H54 (cell line): Measurements from ENCODE around the gene KLC1.

ENCODE experiments used
- DNase-seq: peaks from one replicate; pipeline ENCODE4 v3.0.0; 2011; ENCODE audit warnings: low spot score, mixed read lengths; ENCODE audit not compliant: insufficient read length
- FAIRE-seq: peaks from 3 replicates; lab custom pipeline; 2011; peaks lifted over from hg19 to GRCh38; lab: Jason Lieb, UNC
- POLR2A ChIP-seq: IDR thresholded peaks from 2 replicates; pipeline ENCODE4 v1.6.1; 2011; ENCODE audit warnings: low read depth, mild to moderate bottlenecking, low read length

Gene KLC1

DNA sequence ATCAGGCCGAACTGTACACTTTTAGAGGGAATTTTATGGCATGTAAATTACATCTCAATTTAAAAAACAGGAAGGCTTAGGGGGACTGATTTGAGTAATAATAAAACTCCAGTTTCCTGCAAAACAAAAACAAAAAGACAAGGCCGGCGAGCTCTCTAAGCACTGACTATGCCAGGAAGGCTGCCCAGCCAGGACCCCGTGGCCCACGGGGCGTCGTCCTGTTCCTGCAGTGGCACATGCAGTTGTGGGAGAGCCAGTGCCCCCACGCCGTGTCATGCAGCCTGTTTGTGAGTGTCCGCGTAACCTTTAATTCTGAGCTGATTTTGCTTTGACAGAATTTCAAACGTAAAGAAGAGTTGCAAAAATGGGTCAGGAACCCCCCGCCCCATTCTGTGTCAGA lies 75.7 kb downstream of the KLC1 start:
- FAIRE-seq (no peak), DNase-seq (no peak)
- TF ChIP-seq POLR2A, result no peak

DNA sequence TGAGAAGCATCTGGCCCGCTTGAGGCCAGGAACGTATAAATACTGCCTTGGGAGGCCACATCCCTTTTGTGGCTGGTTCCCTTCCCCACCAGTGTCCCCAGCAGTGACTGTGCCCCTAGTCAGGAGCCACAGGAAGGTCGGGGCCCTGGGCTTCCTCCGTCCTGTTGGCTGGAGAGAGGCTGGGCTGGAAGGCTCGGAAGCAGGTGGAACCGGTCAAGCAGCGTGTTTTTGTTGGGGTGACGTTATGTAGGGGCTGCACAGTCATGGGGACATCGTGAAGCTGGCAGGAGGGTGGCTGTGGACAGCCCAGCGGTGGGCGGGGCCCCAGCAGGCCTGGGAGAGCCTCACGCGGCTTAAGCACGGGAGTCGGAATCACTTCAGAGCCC lies 76.1 kb downstream of the KLC1 start:
- DNase-seq (no peak), FAIRE-seq (no peak)
- TF ChIP-seq POLR2A, result no peak

DNA sequence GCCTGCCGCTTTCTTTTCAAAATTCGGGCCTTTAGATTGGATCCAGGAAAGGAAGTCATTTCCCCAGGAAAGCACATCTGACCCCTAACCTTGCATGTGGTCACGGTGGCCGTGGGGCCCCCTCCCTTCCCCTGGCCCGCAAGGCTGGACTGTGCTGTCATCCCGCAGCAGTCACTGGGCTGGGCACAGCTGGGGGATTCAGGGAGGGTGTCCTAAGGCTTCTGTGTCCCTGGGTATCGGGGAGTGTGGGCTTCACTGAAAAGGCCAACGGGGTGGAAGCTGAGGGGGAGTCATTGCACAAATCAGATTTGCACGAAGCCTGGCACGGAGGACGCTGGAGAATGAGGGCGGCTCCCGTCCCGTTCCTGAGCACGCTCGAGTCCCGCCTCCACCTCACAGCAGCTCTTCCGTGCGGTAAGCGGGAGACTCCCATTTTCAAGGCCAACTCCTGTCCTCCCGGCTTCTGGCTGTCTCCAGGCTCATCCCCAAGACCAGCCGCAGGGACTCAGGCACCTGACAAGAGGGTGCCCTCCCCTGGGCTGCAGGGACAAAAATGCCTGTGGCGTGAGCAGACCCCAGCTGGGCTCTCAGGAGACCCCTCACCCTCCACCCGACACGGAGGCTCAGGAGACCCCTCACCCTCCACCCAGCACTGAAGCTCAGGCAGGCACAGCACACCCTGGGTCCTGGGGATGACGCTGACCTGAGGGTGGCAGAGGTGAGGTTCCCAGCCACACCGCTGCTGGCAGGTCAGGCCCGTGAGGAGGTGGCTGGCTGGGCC lies 76.7 kb downstream of the KLC1 start:
- no peak for DNase-seq
- no peak for TF ChIP-seq POLR2A
- no peak for FAIRE-seq

DNA sequence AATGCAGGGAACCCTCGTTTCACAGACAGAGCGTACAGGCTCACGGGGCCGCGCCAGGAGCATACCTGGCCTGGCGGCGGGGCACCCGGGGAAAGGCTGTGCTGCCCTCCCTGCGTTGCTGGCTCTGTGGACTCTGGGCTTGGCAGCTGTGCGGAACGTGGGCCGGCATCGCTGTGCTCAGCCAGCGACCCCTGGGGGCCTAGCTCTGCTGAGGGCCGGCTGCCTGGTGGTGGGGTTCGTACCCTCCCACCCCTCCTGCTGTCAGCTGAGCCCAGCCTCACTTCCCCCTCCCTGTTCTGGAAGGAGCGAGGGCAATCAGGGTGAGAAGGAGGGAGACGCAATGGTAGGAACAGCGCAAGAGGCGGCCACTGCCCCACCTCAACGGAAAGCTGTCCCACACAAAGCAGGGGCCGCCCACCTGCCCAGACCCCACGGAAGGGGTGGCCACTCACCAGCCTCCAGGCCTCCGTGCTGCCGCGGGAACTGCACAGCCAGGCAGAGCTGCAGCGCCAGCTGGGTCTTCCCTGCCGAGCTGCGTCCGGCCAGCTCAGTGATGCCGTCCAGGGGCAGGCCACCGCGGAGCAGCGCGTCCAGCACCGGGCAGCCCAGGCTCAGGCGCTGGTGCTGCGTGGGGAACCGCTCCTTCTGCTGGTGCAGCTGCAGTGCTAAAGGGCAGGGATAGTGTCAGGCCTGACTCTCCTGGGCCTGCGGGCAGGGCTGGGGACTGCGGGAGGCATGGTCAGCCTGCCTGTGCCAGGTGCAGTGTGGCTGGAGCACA lies 77.7 kb downstream of the KLC1 start:
- DNase-seq, result no peak
- no peak for TF ChIP-seq POLR2A
- FAIRE-seq, result no peak

DNA sequence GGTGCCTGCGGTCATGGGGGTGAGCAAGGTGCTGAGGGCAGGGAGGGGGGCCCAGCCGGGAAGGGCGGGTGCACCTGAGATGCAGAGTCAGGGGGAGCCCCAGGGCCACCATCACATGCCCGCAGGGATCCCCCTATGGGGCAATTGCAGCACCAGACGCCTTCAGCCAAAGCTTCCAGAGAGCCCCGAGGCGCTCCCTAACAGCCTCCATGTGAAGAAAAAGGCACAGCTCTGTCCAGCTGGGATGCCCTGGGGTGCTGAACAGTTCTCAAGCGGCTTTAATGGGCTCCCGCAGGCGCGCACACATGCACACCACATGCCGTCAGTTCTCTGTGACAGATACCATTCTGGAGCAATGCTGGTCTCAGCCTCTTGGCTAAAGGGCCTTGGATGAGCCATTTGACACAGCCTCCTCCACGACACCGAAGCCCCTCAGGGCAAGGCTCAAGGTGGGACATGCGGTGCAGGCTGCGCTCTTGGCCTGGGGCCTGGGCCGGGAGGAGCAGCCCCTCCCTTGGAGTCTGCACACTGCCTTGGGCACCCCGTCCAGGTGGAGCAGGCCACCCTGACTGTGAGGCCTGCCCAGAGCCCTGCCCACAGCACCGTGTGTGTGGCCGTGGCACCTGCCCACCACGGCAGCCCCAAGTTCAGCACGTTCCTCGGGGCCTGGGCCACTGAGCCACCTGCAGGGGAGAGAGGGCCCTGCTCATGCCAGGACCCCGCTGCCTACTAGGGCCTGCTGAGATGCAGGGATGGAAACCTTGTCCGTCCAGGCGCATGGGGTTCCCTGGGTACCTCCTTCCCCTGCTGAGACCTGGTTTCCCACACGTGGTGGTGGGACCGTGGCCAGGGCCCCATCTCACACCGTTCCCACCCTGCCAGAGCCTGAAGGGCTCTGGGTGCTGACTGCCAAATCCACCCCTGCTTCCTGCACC lies 78.6 kb downstream of the KLC1 start:
- no peak for TF ChIP-seq POLR2A
- FAIRE-seq (no peak), DNase-seq (no peak)

DNA sequence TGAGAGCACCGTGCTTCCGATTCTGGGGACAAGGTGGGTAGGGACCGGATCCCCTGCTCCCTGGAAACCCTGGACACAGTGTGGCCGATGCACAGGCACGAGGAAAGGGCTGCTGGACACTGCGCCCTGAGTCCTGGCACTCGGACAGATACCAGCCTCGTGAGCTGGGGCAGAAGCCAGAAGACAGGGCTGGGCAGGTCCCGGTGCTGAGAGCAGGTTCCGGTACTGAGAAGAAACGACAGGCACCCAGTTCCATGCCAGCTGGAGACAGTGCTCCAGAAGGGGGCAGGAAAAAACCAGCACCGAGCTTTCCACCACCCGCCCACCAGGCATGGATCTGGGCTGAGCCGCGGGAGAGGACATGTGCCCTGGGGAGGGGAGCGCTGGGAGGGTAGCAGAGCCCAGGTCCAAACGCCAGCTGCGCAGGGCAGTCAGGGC lies 79.8 kb downstream of the KLC1 start:
- no peak for DNase-seq
- no peak for FAIRE-seq
- TF ChIP-seq POLR2A, result no peak

DNA sequence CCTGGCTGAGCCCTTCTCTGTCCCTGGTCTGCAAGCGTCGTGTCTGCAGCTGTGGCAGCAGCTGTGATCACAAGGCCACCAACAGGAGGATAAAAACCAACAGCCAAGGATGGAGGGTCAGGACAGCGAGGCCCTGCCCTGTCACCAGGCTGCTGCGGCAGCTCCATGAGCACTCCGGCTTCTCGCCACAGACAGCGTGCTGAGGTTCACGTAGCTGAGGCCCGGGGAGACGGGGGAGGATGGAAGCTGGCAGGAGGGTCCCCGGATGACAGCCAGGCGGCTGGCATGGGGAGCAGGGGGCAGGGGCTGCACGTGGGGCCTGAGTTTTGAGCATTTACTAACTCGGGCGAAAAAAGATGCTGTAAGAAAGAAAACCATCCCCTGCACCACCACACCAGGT lies 80.8 kb downstream of the KLC1 start:
- no peak for TF ChIP-seq POLR2A
- no peak for DNase-seq
- FAIRE-seq, result no peak

DNA sequence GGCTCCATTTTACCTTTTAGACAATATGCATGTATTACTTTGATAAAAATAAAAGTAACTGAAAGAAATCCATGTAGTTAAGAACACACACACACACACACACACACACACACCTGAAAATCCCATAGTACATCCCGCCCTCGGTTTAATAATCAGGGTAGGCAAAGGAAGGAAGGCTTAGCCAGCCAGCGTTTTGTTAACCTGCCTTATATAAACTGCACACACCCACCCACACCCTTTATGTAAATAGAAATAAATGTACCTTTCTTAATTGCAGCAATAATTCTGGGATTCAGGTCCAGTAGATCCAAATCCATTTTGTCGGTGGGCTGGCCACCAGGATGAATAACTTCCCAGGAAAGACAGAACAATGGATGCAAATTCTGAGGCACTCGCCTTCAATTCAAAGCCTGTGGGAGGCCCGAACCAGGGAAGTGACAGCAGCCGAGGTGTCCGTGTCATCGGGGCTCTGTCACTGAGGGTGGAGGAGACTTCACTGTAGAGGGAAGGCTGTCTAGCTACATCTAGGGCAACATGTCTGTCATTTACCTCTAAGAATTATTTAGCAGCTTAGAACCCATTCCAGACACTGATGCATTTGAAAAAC lies 81.9 kb downstream of the KLC1 start:
- FAIRE-seq (no peak), DNase-seq (no peak)
- TF ChIP-seq POLR2A, result no peak

DNA sequence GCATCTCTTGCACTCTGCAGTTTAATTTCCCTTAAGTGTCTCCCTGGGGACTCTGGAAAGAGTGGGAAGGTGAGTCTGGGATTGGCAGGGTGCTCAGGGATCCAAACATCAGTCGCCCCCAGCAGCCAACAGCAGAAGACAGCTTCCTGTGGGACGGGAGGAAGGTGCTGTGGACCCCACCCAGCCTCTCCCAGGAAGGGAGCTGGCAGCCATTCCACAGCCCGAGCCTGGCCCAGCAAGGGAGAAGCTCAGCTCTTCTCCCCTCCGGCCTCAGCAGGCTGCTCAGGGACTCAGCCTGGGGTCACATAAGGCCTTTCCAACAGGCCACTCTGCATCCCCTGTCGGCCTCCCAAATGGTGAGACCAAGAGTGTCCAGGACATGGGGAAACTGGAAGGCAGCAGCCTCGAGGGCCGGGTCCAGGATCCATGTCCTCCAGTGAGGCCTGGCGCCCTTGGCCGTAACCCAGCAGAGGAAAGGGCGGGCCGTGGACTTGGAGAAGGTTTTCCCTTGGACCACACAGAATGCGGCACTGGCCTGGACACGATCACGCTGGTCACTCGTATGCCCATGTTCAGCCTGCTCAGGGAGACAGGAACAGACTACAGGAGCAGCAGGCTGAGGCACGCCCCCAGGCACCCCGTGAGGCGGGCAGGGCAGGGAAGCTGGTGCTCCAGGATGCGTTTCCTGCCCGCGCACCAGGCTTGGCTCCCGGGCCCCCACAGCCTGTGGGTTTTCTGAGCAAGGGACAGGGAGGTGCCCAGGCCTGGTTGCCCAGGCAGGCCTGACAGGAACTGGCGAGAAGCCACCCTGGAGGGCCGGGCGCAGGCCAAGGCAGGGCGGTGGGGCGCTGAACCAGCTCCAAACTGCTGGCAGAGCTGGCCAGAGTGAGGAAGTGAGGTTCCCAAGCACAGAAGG lies 82.8 kb downstream of the KLC1 start:
- TF ChIP-seq POLR2A, result no peak
- DNase-seq (no peak), FAIRE-seq (no peak)

DNA sequence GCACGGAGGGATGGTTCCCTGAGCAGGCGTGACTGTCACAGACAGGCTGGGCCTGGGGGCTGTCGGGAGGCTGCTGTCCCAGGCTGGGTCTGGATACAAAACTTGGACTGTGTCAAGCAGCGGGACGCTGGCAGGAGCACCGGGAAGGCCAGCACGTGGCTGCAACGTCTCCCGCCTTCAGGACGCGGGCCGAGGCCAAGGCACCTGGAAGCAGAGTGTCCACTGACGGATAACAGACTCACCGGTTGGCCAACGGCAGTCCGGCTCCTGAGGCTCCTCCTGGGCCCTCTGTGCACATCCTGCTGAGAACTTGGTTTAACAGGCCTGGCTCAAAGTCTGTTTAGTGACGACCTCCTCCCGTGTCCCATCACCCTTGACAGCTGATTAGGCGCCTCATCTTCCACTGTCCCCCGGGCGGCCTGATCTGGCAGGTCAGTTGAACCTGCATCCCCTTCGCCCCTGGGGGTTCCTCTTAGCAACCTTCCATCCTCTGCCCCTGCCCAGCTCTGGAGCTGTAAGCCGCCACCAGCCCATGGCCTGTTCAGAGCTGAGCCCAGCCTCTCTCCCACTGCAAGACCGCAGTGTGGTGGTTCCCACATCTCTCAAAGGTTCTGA lies 83.7 kb downstream of the KLC1 start:
- DNase-seq (no peak), FAIRE-seq (no peak)
- TF ChIP-seq POLR2A, result no peak

DNA sequence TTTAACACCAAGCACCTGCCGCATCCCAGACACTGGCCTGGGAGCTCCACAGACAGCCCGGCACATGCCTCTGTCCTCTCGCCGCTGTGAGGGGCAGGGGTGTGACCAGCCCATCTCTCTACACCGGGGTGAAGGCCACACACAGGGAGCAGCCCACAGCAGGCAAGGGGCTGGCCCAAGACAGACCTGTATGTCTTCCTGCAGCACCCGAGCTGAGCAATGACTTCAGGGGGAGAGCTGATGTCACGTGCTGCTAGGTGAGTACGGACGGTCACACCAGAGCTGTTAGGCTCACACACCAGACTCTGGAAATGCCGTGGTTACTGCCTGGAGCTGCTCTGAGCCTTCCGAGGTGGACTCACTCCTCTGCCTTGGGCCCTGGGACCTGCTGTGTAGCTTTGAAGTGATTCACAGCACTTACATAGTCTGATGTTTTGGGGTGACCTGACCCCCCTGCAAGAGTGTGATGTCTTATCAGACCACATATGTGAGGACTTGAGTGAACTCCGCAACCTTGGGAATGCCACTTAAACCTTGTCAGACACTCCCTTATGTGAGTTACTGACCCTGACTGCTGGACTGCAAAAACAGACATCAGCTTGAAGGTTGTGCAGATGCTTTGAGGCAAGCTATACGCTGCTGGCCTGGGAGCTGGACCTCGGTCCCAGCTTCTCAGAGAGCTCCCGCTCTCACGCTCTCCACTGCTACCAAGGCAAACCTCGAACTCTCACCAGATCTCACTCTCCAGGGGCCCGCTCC lies 84.5 kb downstream of the KLC1 start:
- no peak for DNase-seq
- TF ChIP-seq POLR2A, result no peak
- FAIRE-seq, result no peak

DNA sequence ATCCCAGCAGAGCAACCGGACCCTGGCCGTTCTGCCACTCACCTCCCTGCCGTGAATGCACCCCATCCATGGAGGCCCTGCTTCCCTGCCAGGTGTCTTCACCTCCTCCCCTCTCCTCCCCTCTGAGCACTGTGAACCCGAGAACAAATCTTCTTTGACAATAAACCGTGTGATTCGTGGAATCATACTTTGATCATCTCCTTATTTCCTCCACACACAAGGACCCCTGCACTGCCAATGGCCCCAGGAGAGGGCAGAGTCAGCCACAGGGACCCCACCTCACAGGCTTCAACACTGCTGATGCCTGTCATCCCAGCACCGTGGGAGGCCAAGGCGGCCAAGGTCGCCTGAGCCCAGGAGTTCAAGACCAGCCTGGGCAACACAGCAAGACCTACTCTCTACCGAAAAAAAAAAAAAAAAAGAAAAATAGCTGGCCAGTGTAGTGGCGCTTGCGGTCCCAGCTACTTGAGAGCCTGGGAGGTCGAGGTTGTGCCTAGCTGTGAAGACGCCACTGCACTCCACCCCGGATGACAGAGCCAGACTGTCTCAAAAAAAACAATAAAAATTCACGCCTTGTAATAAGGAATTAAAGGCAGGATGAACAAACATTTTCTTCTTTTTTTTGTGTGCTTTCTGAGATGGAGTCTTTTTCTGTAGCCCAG lies 85.2 kb downstream of the KLC1 start:
- FAIRE-seq (no peak), DNase-seq (no peak)
- no peak for TF ChIP-seq POLR2A
